Liver (tissue), 9 donors: ENCODE data around the gene NR1D2. TPM values are rescaled to one million over a fixed set of nuclear protein-coding genes. Genes with fewer than 3 reads are reported as not detected.
"Not testable (repeated sequence)": the region's sequence is repeated elsewhere in the genome, so short reads cannot be mapped to it uniquely, and the experiment has no call there.

Experiments
- DNase-seq: peaks from one replicate; pipeline ENCODE4 v3.0.0-alpha.2; 2017; ENCODE audit warnings: low spot score
- H3K27ac ChIP-seq, 2 donors: one replicate each; pipeline ENCODE4 v1.7.0; 2013; ENCODE audit warnings: inconsistent platforms in 2 of 2, low read length in 2 of 2, control low read depth in 1 of 2, low read depth in 1 of 2, mild to moderate bottlenecking in 1 of 2
- H3K27me3 ChIP-seq, 4 donors: one replicate each; pipeline versions ENCODE4 v1.6.1 to v1.7.0; 2013; ENCODE audit warnings: low read length in 3 of 4, inconsistent platforms in 1 of 4, mild to moderate bottlenecking in 1 of 4, moderate library complexity in 1 of 4; ENCODE audit not compliant: control insufficient read depth in 4 of 4, insufficient read depth in 4 of 4
- H3K36me3 ChIP-seq, 4 donors: one replicate each; pipeline versions ENCODE4 v1.6.1 to v1.7.0; 2013; ENCODE audit warnings: low read length in 3 of 4, mild to moderate bottlenecking in 3 of 4, low read depth in 1 of 4, moderate library complexity in 1 of 4; ENCODE audit not compliant: control insufficient read depth in 4 of 4, insufficient read depth in 3 of 4
- H3K4me1 ChIP-seq, 4 donors: one replicate each; pipeline versions ENCODE4 v1.6.1 to v1.7.0; 2013; ENCODE audit warnings: low read length in 3 of 4, mild to moderate bottlenecking in 3 of 4, moderate library complexity in 1 of 4; ENCODE audit not compliant: control insufficient read depth in 4 of 4, insufficient read depth in 4 of 4
- H3K4me3 ChIP-seq, 3 donors: one replicate each; pipeline versions ENCODE4 v1.6.1 to v1.7.0; 2013; ENCODE audit warnings: low read length in 3 of 3, control low read depth in 1 of 3, low read depth in 1 of 3, mild to moderate bottlenecking in 1 of 3
- H3K9ac ChIP-seq, 2 donors: one replicate each; pipeline ENCODE4 v1.7.0; 2013; ENCODE audit warnings: low read length in 2 of 2, mild to moderate bottlenecking in 2 of 2, moderate library complexity in 2 of 2, control low read depth in 1 of 2, low read depth in 1 of 2
- H3K9me3 ChIP-seq, 4 donors: one replicate each; pipeline versions ENCODE4 v1.6.1 to v1.7.0; 2013; ENCODE audit warnings: low read length in 3 of 4; ENCODE audit not compliant: control insufficient read depth in 4 of 4
- CTCF ChIP-seq: fragments of 150-350 bp; IDR thresholded peaks from 2 replicates; pipeline ENCODE4 v1.5.1; 2017; ENCODE audit warnings: improper control_type of control experiment, low read depth, low read length; ENCODE audit not compliant: missing input control
- EGR1 ChIP-seq, 2 donors: IDR thresholded peaks; 2 replicates each; pipeline ENCODE4 v1.6.1; 2016 to 2018; ENCODE audit warnings: antibody characterized with exemption in 2 of 2, low read depth in 2 of 2
- FOXA1 ChIP-seq: IDR thresholded peaks from 2 replicates; pipeline ENCODE4 v1.6.1; 2016; ENCODE audit warnings: antibody characterized with exemption
- FOXA2 ChIP-seq: IDR thresholded peaks from 2 replicates; pipeline ENCODE4 v1.6.1; 2016; ENCODE audit warnings: antibody characterized with exemption
- GABPA ChIP-seq, 2 donors: IDR thresholded peaks in 1 of 2; conservative IDR thresholded peaks in 1 of 2; 2 replicates each; pipeline ENCODE4 v1.6.1; 2016; ENCODE audit warnings: antibody characterized with exemption in 2 of 2, mild to moderate bottlenecking in 1 of 2, moderate library complexity in 1 of 2
- HNF4A ChIP-seq, 2 donors: conservative IDR thresholded peaks; 2 replicates each; pipeline ENCODE4 v1.6.1; 2016; ENCODE audit warnings: antibody characterized with exemption in 2 of 2, mild to moderate bottlenecking in 2 of 2
- HNF4G ChIP-seq: IDR thresholded peaks from 2 replicates; pipeline ENCODE4 v1.6.1; 2016; ENCODE audit warnings: antibody characterized with exemption
- JUND ChIP-seq, 2 donors: IDR thresholded peaks; 2 replicates each; pipeline ENCODE4 v1.6.1; 2016; ENCODE audit warnings: antibody characterized with exemption in 2 of 2
- MAX ChIP-seq: IDR thresholded peaks from 2 replicates; pipeline ENCODE4 v1.6.1; 2016; ENCODE audit warnings: antibody characterized with exemption
- NR2F2 ChIP-seq: IDR thresholded peaks from 2 replicates; pipeline ENCODE4 v1.6.1; 2016; ENCODE audit warnings: antibody characterized with exemption
- RAD21 ChIP-seq, 2 donors: IDR thresholded peaks; 2 replicates each; pipeline ENCODE4 v1.6.1; 2016; ENCODE audit warnings: antibody characterized with exemption in 2 of 2, mild to moderate bottlenecking in 2 of 2
- REST ChIP-seq: IDR thresholded peaks from 2 replicates; pipeline ENCODE4 v1.6.1; 2016; ENCODE audit warnings: antibody characterized with exemption, mild to moderate bottlenecking
- RXRA ChIP-seq, 2 donors: IDR thresholded peaks; 2 replicates each; pipeline ENCODE4 v1.6.1; 2017 to 2018; ENCODE audit warnings: antibody characterized with exemption in 2 of 2, mild to moderate bottlenecking in 1 of 2
- SP1 ChIP-seq: IDR thresholded peaks from 2 replicates; pipeline ENCODE4 v1.6.1; 2018; ENCODE audit warnings: antibody characterized with exemption, mild to moderate bottlenecking
- TAF1 ChIP-seq: conservative IDR thresholded peaks from 2 replicates; pipeline ENCODE4 v1.6.1; 2016; ENCODE audit warnings: antibody characterized with exemption, mild to moderate bottlenecking
- YY1 ChIP-seq: IDR thresholded peaks from 2 replicates; pipeline ENCODE4 v1.6.1; 2016; ENCODE audit warnings: antibody characterized with exemption, mild to moderate bottlenecking
- WGBS: extraction: QIAGEN DNeasy Blood & Tissue Kit; methylation state at CpG from one replicate; pipeline ENCODE4 v1.1.7; 2013; 5-methylcytosine and 5-hydroxymethylcytosine counted together
- polyA plus RNA-seq, 2 donors: library from polyadenylated mRNA; stranded (reverse) in 1 of 2; unstranded in 1 of 2; fragments of 200-250 nt in 1 of 2; fragments of >200 nt in 1 of 2; fragmentation: Nextera tagmentation in 1 of 2; extraction: Ambion mirVana in 1 of 2; gene quantifications; one replicate each; pipeline versions ENCODE4 v1.2.1 to v1.2.3, GENCODE V29; 2013 to 2015
- total RNA-seq, 2 donors: library from RNA; depleted of rRNA; stranded (reverse); fragments of >200 nt; gene quantifications; one replicate each; pipeline ENCODE4 v1.2.3, GENCODE V29; 2014
- TF ChIP-seq, protein P1 (sequence below): IDR thresholded peaks from 2 replicates; pipeline ENCODE4 v1.6.1; 2016; ENCODE audit warnings: antibody characterized with exemption
- TF ChIP-seq, protein P2 (sequence below): IDR thresholded peaks from 2 replicates; pipeline ENCODE4 v1.6.1; 2016; ENCODE audit warnings: antibody characterized with exemption
- donor health status: healthy.
- donor health status: healthy.
- donor health status: healthy.
- donor health status: healthy.
- donor health status: healthy.

The NR1D2 gene
- total and polyA plus RNA-seq, 4 donors, result 7.3 to 25.5 (median 9.2) TPM

DNA sequence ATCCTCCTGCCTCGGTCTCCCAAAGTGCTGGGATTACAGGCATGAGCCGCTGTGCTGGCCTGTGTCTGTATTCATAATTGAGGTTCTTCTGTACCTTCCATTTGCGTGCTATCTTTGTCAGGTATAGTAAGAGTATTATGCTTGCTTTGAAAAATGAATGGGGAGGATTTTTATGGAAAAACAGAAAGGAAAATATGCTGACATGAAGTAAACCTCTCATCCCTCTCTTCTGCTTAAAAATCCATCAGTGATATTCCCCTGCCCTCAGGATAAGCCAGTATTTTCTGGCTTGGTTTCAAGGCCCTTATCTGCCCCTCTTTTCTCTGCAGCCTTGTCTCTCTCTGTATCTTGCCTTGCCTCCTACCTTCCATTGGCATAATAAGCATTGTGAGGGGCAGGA is 80.7 kb downstream of the NR1D2 start:
- no peaks in the 10 kb centered on the region for H3K36me3 ChIP-seq
- 97% methylated on average over 3 of the region's 3 CpGs for WGBS
- H3K9ac ChIP-seq, result no peak overlapping the region
- no peaks in the 10 kb centered on the region for H3K4me1 ChIP-seq
- H3K4me3 ChIP-seq, result no peak overlapping the region
- no peak overlapping the region for H3K27ac ChIP-seq
- no peaks in the 10 kb centered on the region for H3K9me3 ChIP-seq
- DNase-seq, result no peak
- H3K27me3 ChIP-seq, result no peaks in the 10 kb centered on the region
- no peak for TF ChIP-seq EGR1 (IDR thresholded peaks at IDR 0.05; ENCODE audit: low read depth in 2 of 2)
- TF ChIP-seq GABPA (IDR thresholded peaks at IDR 0.05 in 1 of 2, conservative IDR thresholded peaks at IDR 0.05 in 1 of 2), result no peak
- TF ChIP-seq FOXA1, result no peak
- TF ChIP-seq FOXA2, result no peak
- TF ChIP-seq HNF4A (conservative IDR thresholded peaks at IDR 0.05), result no peak
- no peak for TF ChIP-seq RAD21 (IDR thresholded peaks at IDR 0.05)
- no peak for TF ChIP-seq NR2F2
- TF ChIP-seq MAX, result no peak
- TF ChIP-seq REST, result no peak
- TF ChIP-seq RXRA (IDR thresholded peaks at IDR 0.05), result no peak
- TF ChIP-seq HNF4G, result no peak
- TF ChIP-seq TAF1, result no peak
- no peak for TF ChIP-seq JUND (IDR thresholded peaks at IDR 0.05)
- TF ChIP-seq, protein P1, sequence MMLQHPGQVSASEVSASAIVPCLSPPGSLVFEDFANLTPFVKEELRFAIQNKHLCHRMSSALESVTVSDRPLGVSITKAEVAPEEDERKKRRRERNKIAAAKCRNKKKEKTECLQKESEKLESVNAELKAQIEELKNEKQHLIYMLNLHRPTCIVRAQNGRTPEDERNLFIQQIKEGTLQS, result no peak
- TF ChIP-seq SP1, result no peak
- TF ChIP-seq, protein P2, sequence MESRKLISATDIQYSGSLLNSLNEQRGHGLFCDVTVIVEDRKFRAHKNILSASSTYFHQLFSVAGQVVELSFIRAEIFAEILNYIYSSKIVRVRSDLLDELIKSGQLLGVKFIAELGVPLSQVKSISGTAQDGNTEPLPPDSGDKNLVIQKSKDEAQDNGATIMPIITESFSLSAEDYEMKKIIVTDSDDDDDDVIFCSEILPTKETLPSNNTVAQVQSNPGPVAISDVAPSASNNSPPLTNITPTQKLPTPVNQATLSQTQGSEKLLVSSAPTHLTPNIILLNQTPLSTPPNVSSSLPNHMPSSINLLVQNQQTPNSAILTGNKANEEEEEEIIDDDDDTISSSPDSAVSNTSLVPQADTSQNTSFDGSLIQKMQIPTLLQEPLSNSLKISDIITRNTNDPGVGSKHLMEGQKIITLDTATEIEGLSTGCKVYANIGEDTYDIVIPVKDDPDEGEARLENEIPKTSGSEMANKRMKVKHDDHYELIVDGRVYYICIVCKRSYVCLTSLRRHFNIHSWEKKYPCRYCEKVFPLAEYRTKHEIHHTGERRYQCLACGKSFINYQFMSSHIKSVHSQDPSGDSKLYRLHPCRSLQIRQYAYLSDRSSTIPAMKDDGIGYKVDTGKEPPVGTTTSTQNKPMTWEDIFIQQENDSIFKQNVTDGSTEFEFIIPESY, result no peak
- TF ChIP-seq YY1, result no peak
- no peak for TF ChIP-seq CTCF

GRCh38 chr3:24026665-24027064 is 81.6 kb downstream of the NR1D2 start:
- H3K27me3 ChIP-seq, H3K27ac ChIP-seq, H3K4me3 ChIP-seq, H3K36me3 ChIP-seq, H3K9ac ChIP-seq, H3K9me3 ChIP-seq, H3K4me1 ChIP-seq, DNase-seq: not testable (repeated sequence)
- WGBS, result 91% methylated on average over 4 of the region's 4 CpGs
